Stimulated activated CD8-positive, alpha-beta memory T cell treated with anti-CD3 and anti-CD28 coated beads, Interleukin-7, amount 100 ng/mL, for 48 hours (primary cell): ENCODE results near the gene SMG6.
"Not testable (repeated sequence)": the region's sequence is repeated elsewhere in the genome, so short reads cannot be mapped to it uniquely, and the experiment has no call there.

Experiments used
- DNase-seq, 2 donors: peaks; one replicate each; pipeline ENCODE4 v3.0.0-alpha.2; 2020; ENCODE audit warnings: low read depth in 1 of 2; ENCODE audit errors: extremely low read depth in 1 of 2

The SMG6 gene

GRCh38 chr17:2016494-2016893 is 287.1 kb downstream of the SMG6 start:
- DNase-seq = no peak

- DNase-seq = no peak
These were observed 288.3 kb downstream of the SMG6 start for GRCh38 chr17:2015314-2015713.

GRCh38 chr17:2013994-2014317 is 289.6 kb downstream of the SMG6 start:
- DNase-seq = no peak

- not testable (repeated sequence) for DNase-seq
These were observed 290.2 kb downstream of the SMG6 start for GRCh38 chr17:2013220-2013993.

GRCh38 chr17:2012499-2012898 is 291.1 kb downstream of the SMG6 start:
- DNase-seq = no peak

GRCh38 chr17:2011411-2012371 is 291.9 kb downstream of the SMG6 start:
- DNase-seq = no peak
